GM18907 (cell line): ENCODE measurements around the gene PNO1.
A peak's percentile ranks its signal among the peaks of the same experiment; 100 is the strongest.
"Not testable (repeated sequence)": the region's sequence is repeated elsewhere in the genome, so short reads cannot be mapped to it uniquely, and the experiment has no call there.

Experiments
- ATAC-seq: cut with Tn5 transposase; IDR thresholded peaks from one replicate; pipeline ENCODE4 v1.9.1; 2021; ENCODE audit warnings: mild to moderate bottlenecking, moderate library complexity; ENCODE audit not compliant: unreplicated experiment

PNO1 gene

GRCh38 chr2:68156419-68156818 lies 1.3 kb upstream of the PNO1 start:
- no peak for ATAC-seq

GRCh38 chr2:68157002-68157401 lies 686 bp upstream of the PNO1 start:
- ATAC-seq, result peak; percentile 44

GRCh38 chr2:68158134-68158447 lies 403 bp downstream of the PNO1 start:
- ATAC-seq, result no peak

GRCh38 chr2:68163641-68164040 lies 6.0 kb downstream of the PNO1 start:
- no peak for ATAC-seq

GRCh38 chr2:68167186-68167585 lies 9.5 kb downstream of the PNO1 start:
- ATAC-seq, result no peak

- ATAC-seq, result no peak
These were observed 11.6 kb downstream of the PNO1 start for GRCh38 chr2:68169308-68169707.

- no peak for ATAC-seq
These were observed 13.5 kb downstream of the PNO1 start for GRCh38 chr2:68171146-68171545.

GRCh38 chr2:68171684-68172083 lies 14.0 kb downstream of the PNO1 start:
- no peak for ATAC-seq

- ATAC-seq, result no peak
These were observed 14.8 kb downstream of the PNO1 start for GRCh38 chr2:68172521-68172920.

- no peak for ATAC-seq
These were observed 15.5 kb downstream of the PNO1 start for GRCh38 chr2:68172990-68173700.

GRCh38 chr2:68175210-68175609 lies 17.5 kb downstream of the PNO1 start:
- ATAC-seq, result not testable (repeated sequence)

GRCh38 chr2:68176657-68177056 lies 19.0 kb downstream of the PNO1 start:
- ATAC-seq, result no peak

GRCh38 chr2:68177541-68177940 lies 19.9 kb downstream of the PNO1 start:
- no peak for ATAC-seq

GRCh38 chr2:68178432-68178831 lies 20.7 kb downstream of the PNO1 start:
- ATAC-seq, result no peak

GRCh38 chr2:68178954-68179627 lies 21.4 kb downstream of the PNO1 start:
- no peak for ATAC-seq

- ATAC-seq, result no peak
These were observed 25.2 kb downstream of the PNO1 start for GRCh38 chr2:68182902-68183301.

- no peak for ATAC-seq
These were observed 28.0 kb downstream of the PNO1 start for GRCh38 chr2:68185541-68186164.

- no peak for ATAC-seq
These were observed 29.6 kb downstream of the PNO1 start for GRCh38 chr2:68187329-68187728.

- ATAC-seq, result no peak
These were observed 31.1 kb downstream of the PNO1 start for GRCh38 chr2:68188831-68189230.

- no peak for ATAC-seq
These were observed 32.5 kb downstream of the PNO1 start for GRCh38 chr2:68189991-68190784.

- ATAC-seq, result no peak
These were observed 33.5 kb downstream of the PNO1 start for GRCh38 chr2:68190991-68191731.
